Stimulated activated naive CD8-positive, alpha-beta T cell treated with anti-CD3 and anti-CD28 coated beads, Interleukin-15, amount 100 ng/mL, for 72 hours (primary cell): Measurements from ENCODE around the gene FRAS1.
A peak's percentile ranks its signal among the peaks of the same experiment; 100 is the strongest.
"Not testable (repeated sequence)": the region's sequence is repeated elsewhere in the genome, so short reads cannot be mapped to it uniquely, and the experiment has no call there.

Experiments
- ATAC-seq: fragments of 150-1000 bp; cut with Tn5 transposase; 2 replicates; pipeline ENCODE4 v1.10.0; 2021; ENCODE audit warnings: mild to moderate bottlenecking, moderate library complexity
- DNase-seq, 2 donors: peaks; one replicate each; pipeline ENCODE4 v3.0.0; 2021 to 2022
- H3K27ac Mint-ChIP-seq, 2 donors: one replicate each; pipeline ENCODE4 v1.8.0; 2022; ENCODE audit warnings: mild to moderate bottlenecking in 2 of 2, mixed read lengths in 2 of 2, moderate library complexity in 2 of 2
- H3K27me3 Mint-ChIP-seq: one replicate; pipeline ENCODE4 v1.8.0; 2022; ENCODE audit warnings: mixed read lengths
- H3K4me1 Mint-ChIP-seq: one replicate; pipeline ENCODE4 v1.8.0; 2022; ENCODE audit warnings: mild to moderate bottlenecking, mixed read lengths
- H3K4me3 Mint-ChIP-seq, 2 donors: one replicate each; pipeline ENCODE4 v1.8.0; 2022; ENCODE audit warnings: mild to moderate bottlenecking in 2 of 2, mixed read lengths in 2 of 2, moderate library complexity in 1 of 2
- H3K9me3 Mint-ChIP-seq, 2 donors: one replicate each; pipeline ENCODE4 v1.8.0; 2022; ENCODE audit warnings: mixed read lengths in 2 of 2

FRAS1 gene

GRCh38 chr4:78199984-78200383 is 142.9 kb downstream of the FRAS1 start:
- DNase-seq = no peak
- Mint-ChIP-seq H3K9me3 (no peaks in the 10 kb centered on the region), H3K4me3 (no peak overlapping the region), H3K27ac (no peak overlapping the region), H3K4me1 (no peaks in the 10 kb centered on the region), H3K27me3 (peaks cover 6% of the 10 kb centered on the region)
- no peak for ATAC-seq

GRCh38 chr4:78200949-78201348 is 143.8 kb downstream of the FRAS1 start:
- H3K9me3 Mint-ChIP-seq = no peaks in the 10 kb centered on the region
- no peak overlapping the region for H3K4me3 Mint-ChIP-seq
- DNase-seq (no peak), ATAC-seq (no peak)
- H3K4me1 Mint-ChIP-seq = no peaks in the 10 kb centered on the region
- peaks cover 15% of the 10 kb centered on the region for H3K27me3 Mint-ChIP-seq
- H3K27ac Mint-ChIP-seq = no peak overlapping the region

GRCh38 chr4:78204176-78204575 is 147.1 kb downstream of the FRAS1 start:
- Mint-ChIP-seq H3K27ac (no peak overlapping the region), H3K9me3 (no peaks in the 10 kb centered on the region), H3K4me3 (no peak overlapping the region), H3K4me1 (no peaks in the 10 kb centered on the region), H3K27me3 (peaks cover 17% of the 10 kb centered on the region)
- DNase-seq (no peak), ATAC-seq (no peak)

GRCh38 chr4:78205591-78205990 is 148.5 kb downstream of the FRAS1 start:
- peaks cover 17% of the 10 kb centered on the region for H3K27me3 Mint-ChIP-seq
- DNase-seq (no peak), ATAC-seq (no peak)
- no peak overlapping the region for H3K4me3 Mint-ChIP-seq
- H3K27ac Mint-ChIP-seq = no peak overlapping the region
- H3K4me1 Mint-ChIP-seq = no peaks in the 10 kb centered on the region
- H3K9me3 Mint-ChIP-seq = no peaks in the 10 kb centered on the region

GRCh38 chr4:78207541-78207940 is 150.4 kb downstream of the FRAS1 start:
- Mint-ChIP-seq H3K9me3 (no peaks in the 10 kb centered on the region), H3K4me1 (no peaks in the 10 kb centered on the region), H3K27me3 (peaks cover 17% of the 10 kb centered on the region), H3K27ac (no peak overlapping the region), H3K4me3 (no peak overlapping the region)
- no peak for ATAC-seq
- no peak for DNase-seq

GRCh38 chr4:78207951-78208350 is 150.8 kb downstream of the FRAS1 start:
- Mint-ChIP-seq H3K4me3 (no peak overlapping the region), H3K27ac (no peak overlapping the region), H3K4me1 (no peaks in the 10 kb centered on the region), H3K27me3 (peaks cover 17% of the 10 kb centered on the region), H3K9me3 (no peaks in the 10 kb centered on the region)
- no peak for ATAC-seq
- no peak for DNase-seq

GRCh38 chr4:78208896-78209295 is 151.8 kb downstream of the FRAS1 start:
- not testable (repeated sequence) for DNase-seq, H3K4me3 Mint-ChIP-seq, H3K9me3 Mint-ChIP-seq, ATAC-seq, H3K27ac Mint-ChIP-seq, H3K4me1 Mint-ChIP-seq
- H3K27me3 Mint-ChIP-seq = peaks cover 17% of the 10 kb centered on the region

- H3K4me3 Mint-ChIP-seq = no peak overlapping the region
- no peak for DNase-seq
- ATAC-seq = no peak
These were observed 153.7 kb downstream of the FRAS1 start for GRCh38 chr4:78210694-78211410.

GRCh38 chr4:78213218-78213617 is 156.1 kb downstream of the FRAS1 start:
- Mint-ChIP-seq H3K4me1 (no peaks in the 10 kb centered on the region), H3K27me3 (peaks cover 9% of the 10 kb centered on the region), H3K27ac (no peak overlapping the region), H3K4me3 (no peak overlapping the region), H3K9me3 (no peaks in the 10 kb centered on the region)
- ATAC-seq = no peak
- no peak for DNase-seq

More at GRCh38 chr4:78210694-78211410, 153.7 kb downstream of the FRAS1 start:
- Mint-ChIP-seq H3K27ac (no peak overlapping the region), H3K9me3 (no peaks in the 10 kb centered on the region), H3K4me1 (no peaks in the 10 kb centered on the region), H3K27me3 (peaks cover 3% of the 10 kb centered on the region)

- DNase-seq (no peak), ATAC-seq (no peak)
- H3K4me1 Mint-ChIP-seq = no peaks in the 10 kb centered on the region
- H3K27me3 Mint-ChIP-seq = peaks cover 9% of the 10 kb centered on the region
- H3K27ac Mint-ChIP-seq = no peak overlapping the region
- H3K4me3 Mint-ChIP-seq = no peak overlapping the region
- H3K9me3 Mint-ChIP-seq = no peaks in the 10 kb centered on the region
These were observed 157.0 kb downstream of the FRAS1 start for GRCh38 chr4:78214078-78214477.

GRCh38 chr4:78217557-78217956 is 160.4 kb downstream of the FRAS1 start:
- Mint-ChIP-seq H3K9me3 (no peaks in the 10 kb centered on the region), H3K4me1 (no peaks in the 10 kb centered on the region), H3K4me3 (no peak overlapping the region), H3K27ac (no peak overlapping the region), H3K27me3 (peaks cover 17% of the 10 kb centered on the region)
- DNase-seq = no peak
- ATAC-seq = no peak

GRCh38 chr4:78218260-78218659 is 161.1 kb downstream of the FRAS1 start:
- Mint-ChIP-seq H3K4me1 (no peaks in the 10 kb centered on the region), H3K27me3 (peaks cover 20% of the 10 kb centered on the region), H3K4me3 (no peak overlapping the region), H3K9me3 (no peaks in the 10 kb centered on the region), H3K27ac (peak overlapping the region in 1 of 2 donors; percentile 31)
- no peak for DNase-seq
- peak; percentile 43 for ATAC-seq

- H3K27ac Mint-ChIP-seq = no peak overlapping the region
- no peaks in the 10 kb centered on the region for H3K9me3 Mint-ChIP-seq
- DNase-seq (no peak), ATAC-seq (no peak)
- no peak overlapping the region for H3K4me3 Mint-ChIP-seq
- peaks cover 20% of the 10 kb centered on the region for H3K27me3 Mint-ChIP-seq
- H3K4me1 Mint-ChIP-seq = no peaks in the 10 kb centered on the region
These were observed 162.7 kb downstream of the FRAS1 start for GRCh38 chr4:78219825-78220224.

- ATAC-seq (no peak), DNase-seq (no peak)
- H3K4me3 Mint-ChIP-seq = no peak overlapping the region
- no peak overlapping the region for H3K27ac Mint-ChIP-seq
- peaks cover 20% of the 10 kb centered on the region for H3K27me3 Mint-ChIP-seq
- H3K4me1 Mint-ChIP-seq = no peaks in the 10 kb centered on the region
- H3K9me3 Mint-ChIP-seq = no peaks in the 10 kb centered on the region
These were observed 163.2 kb downstream of the FRAS1 start for GRCh38 chr4:78220283-78220682.

- DNase-seq = no peak
These were observed 165.6 kb downstream of the FRAS1 start for GRCh38 chr4:78222575-78223186.

GRCh38 chr4:78225236-78225635 is 168.1 kb downstream of the FRAS1 start:
- Mint-ChIP-seq H3K4me3 (no peak overlapping the region), H3K4me1 (no peaks in the 10 kb centered on the region), H3K27me3 (peaks cover 20% of the 10 kb centered on the region), H3K9me3 (peaks cover 5 to 15% of the 10 kb centered on the region in 2 donors), H3K27ac (no peak overlapping the region)
- no peak for ATAC-seq
- no peak for DNase-seq

More at GRCh38 chr4:78222575-78223186, 165.6 kb downstream of the FRAS1 start:
- ATAC-seq = no peak
- no peaks in the 10 kb centered on the region for H3K4me1 Mint-ChIP-seq
- H3K27me3 Mint-ChIP-seq = peaks cover 20% of the 10 kb centered on the region
- no peak overlapping the region for H3K4me3 Mint-ChIP-seq
- no peak overlapping the region for H3K27ac Mint-ChIP-seq
- peaks cover 5 to 15% of the 10 kb centered on the region in 2 donors for H3K9me3 Mint-ChIP-seq
